GM10847 (cell line): ENCODE results near the gene ST7.

ENCODE experiments used
- POLR2A ChIP-seq: IDR thresholded peaks from 2 replicates; pipeline ENCODE4 v1.6.1; 2011; ENCODE audit not compliant: insufficient read length; ENCODE audit errors: extremely low read depth

ST7 gene

GRCh38 chr7:117076426-117076943, 123.2 kb downstream of the ST7 start:
- TF ChIP-seq POLR2A = no peak

- no peak for TF ChIP-seq POLR2A
Measured at GRCh38 chr7:117077658-117078057, 124.4 kb downstream of the ST7 start.

- TF ChIP-seq POLR2A = no peak
Measured at GRCh38 chr7:117082647-117083046, 129.3 kb downstream of the ST7 start.

GRCh38 chr7:117083648-117084047, 130.3 kb downstream of the ST7 start:
- TF ChIP-seq POLR2A = no peak

GRCh38 chr7:117084286-117084685, 131.0 kb downstream of the ST7 start:
- no peak for TF ChIP-seq POLR2A

GRCh38 chr7:117085275-117085674, 132.0 kb downstream of the ST7 start:
- TF ChIP-seq POLR2A = no peak

GRCh38 chr7:117085769-117086463, 132.6 kb downstream of the ST7 start:
- no peak for TF ChIP-seq POLR2A

- no peak for TF ChIP-seq POLR2A
Measured at GRCh38 chr7:117086788-117087187, 133.5 kb downstream of the ST7 start.

GRCh38 chr7:117087639-117088396, 134.5 kb downstream of the ST7 start:
- no peak for TF ChIP-seq POLR2A

GRCh38 chr7:117088623-117089194, 135.4 kb downstream of the ST7 start:
- no peak for TF ChIP-seq POLR2A

- TF ChIP-seq POLR2A = no peak
Measured at GRCh38 chr7:117090791-117091190, 137.5 kb downstream of the ST7 start.

GRCh38 chr7:117091721-117092120, 138.4 kb downstream of the ST7 start:
- TF ChIP-seq POLR2A = no peak

- no peak for TF ChIP-seq POLR2A
Measured at GRCh38 chr7:117092785-117093184, 139.5 kb downstream of the ST7 start.

GRCh38 chr7:117094457-117094856, 141.2 kb downstream of the ST7 start:
- no peak for TF ChIP-seq POLR2A

GRCh38 chr7:117095055-117095454, 141.8 kb downstream of the ST7 start:
- no peak for TF ChIP-seq POLR2A

GRCh38 chr7:117096330-117096729, 143.0 kb downstream of the ST7 start:
- no peak for TF ChIP-seq POLR2A
